DMS53 (cell line): ENCODE data around the gene EMC6.

Experiments
- DNase-seq: peaks from one replicate; lab custom pipeline; 2025; lab: John Stamatoyannopoulos, UW

EMC6 gene

DNA sequence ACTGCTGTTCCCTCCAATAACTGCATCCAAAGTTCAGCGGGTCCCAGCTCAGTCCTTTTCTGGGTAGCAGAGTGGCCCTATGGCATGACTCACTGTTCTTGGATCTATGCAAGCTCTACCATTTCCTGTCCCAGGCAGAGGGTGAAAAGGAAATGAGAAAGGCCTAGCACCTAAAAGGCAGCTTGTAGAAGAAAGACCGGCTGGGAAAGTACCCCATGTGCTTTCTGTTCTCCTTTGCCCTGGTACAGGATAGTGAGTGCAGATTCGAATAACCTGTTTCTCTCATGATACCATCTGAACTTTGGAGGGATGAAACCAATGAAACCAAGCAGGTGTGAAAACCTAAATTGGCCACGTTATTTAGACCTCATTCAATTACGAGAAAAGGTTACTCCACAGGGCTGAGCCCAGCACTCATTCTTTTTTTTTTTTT, 42.4 kb downstream of the EMC6 start:
- peak; percentile 39 for DNase-seq

DNA sequence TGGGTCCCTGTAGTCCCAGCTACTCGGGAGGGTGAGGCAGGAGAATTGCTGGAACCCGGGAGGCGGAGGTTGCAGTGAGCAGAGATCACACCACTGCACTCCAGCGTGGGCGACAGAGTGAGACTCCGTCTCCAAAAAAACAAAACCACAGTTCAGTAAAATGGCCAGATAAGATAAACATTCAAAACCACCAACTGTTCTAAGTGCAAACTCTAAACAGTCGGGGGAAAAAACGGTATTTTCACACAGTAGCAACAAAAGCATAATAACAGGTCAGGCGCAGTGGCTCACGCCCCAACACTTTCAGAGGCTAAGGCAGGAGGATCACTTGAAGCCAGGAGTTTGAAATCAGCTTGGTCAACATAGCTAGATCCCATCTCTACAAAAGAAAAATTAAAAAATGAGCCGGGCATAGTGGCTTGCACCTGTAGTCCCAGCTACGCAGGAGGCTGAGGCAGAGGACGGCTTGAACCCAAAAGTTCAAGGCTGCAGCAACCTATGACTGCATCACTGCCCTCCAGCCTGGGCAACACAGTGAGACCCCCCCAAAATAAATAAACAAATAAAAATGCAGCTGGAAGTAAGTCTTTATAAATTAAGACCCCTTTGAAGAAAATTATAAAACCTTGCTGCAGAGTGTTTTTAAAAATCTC, 44.3 kb downstream of the EMC6 start:
- no peak for DNase-seq

DNA sequence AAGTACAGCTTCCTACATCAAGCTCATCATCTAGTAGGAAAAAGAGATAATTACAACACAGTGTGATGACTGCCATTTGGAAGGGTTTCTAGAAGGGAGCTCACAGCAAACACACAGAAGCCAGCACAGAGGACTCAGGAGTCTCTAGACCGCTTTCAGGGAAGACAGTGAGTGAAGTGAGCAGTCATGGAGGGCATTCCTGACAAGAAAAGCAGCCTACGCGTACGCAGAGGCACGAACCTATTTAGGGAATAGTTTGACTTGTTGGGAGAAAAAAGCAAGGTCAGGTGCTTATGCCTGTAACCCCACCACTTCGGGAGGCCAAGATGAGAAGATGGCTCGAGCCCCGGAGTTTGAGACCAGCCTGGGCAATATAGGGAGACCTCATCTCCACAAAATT, 46.7 kb downstream of the EMC6 start:
- no peak for DNase-seq

DNA sequence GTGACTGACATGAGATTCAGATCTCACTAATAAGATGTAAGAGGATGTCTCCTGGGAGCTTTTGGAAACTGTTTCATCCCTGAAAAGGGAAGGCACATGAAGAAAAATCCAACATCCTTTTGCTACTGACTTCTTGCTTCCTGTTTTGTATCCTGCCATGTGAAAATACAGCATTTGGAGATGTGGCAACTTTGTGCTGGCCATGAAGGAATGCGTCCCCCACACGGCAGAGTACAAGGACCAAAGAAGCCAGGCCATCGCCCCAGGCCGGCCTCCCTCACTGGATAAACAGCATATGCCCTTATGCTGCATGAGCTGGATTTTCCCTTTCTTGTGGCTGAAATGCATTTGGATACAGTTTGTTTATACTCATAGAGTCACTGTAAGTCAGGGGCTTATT, 49.6 kb downstream of the EMC6 start:
- DNase-seq, result no peak

GRCh38 chr17:3719265-3719664, 50.7 kb downstream of the EMC6 start:
- DNase-seq, result no peak
